Measurements from ENCODE around the gene CALML6.

The CALML6 gene

GRCh38 chr1:1920608-1921458, 5.8 kb downstream of the CALML6 start:
- no peak overlapping the region for H2AFZ ChIP-seq (ENCODE audit: low read length)
- no peaks in the 10 kb centered on the region for H3K9me2 ChIP-seq (ENCODE audit: low read depth, low read length)

GRCh38 chr1:1921459-1921862, 6.4 kb downstream of the CALML6 start:
- no peak overlapping the region for H3K4me2 ChIP-seq (ENCODE audit: low read length)
- H3K79me2 ChIP-seq (ENCODE audit: insufficient read depth, low read length) = no peaks in the 10 kb centered on the region
- no peaks in the 10 kb centered on the region for H3F3A ChIP-seq (ENCODE audit: insufficient read depth, low read length)
- no peaks in the 10 kb centered on the region for H3K36me3 ChIP-seq (ENCODE audit: insufficient read depth, low read length)
- H3K4me1 ChIP-seq (ENCODE audit: insufficient read depth, low read length, severe bottlenecking) = peaks cover 9% of the 10 kb centered on the region
- no peaks in the 10 kb centered on the region for H4K20me1 ChIP-seq (ENCODE audit: insufficient read depth, low read length)
- H3K9me3 ChIP-seq (ENCODE audit: low read length) = no peaks in the 10 kb centered on the region
- no peak overlapping the region for H3K27ac ChIP-seq (ENCODE audit: low read depth, low read length, poor library complexity, severe bottlenecking)
- no peaks in the 10 kb centered on the region for H3K9me2 ChIP-seq (ENCODE audit: low read depth, low read length)
- no peak overlapping the region for H3K9ac ChIP-seq (ENCODE audit: low read length)
- H3K4me3 ChIP-seq (ENCODE audit: low read depth, low read length, poor library complexity, severe bottlenecking) = no peak overlapping the region
- no peak overlapping the region for H2AFZ ChIP-seq (ENCODE audit: low read length)
- H3K27me3 ChIP-seq (ENCODE audit: insufficient read depth, low read length) = 0 out of 2 replicates have a peak, but pooled peaks cover 4% of the 10 kb centered on the region
- TF ChIP-seq CTCF (IDR thresholded peaks at IDR 0.05; ENCODE audit: low read length) (no peak), EZH2 (IDR thresholded peaks at IDR 0.05; ENCODE audit: borderline replicate concordance, low read length) (no peak)

More at GRCh38 chr1:1920608-1921458, 5.8 kb downstream of the CALML6 start:
- no peaks in the 10 kb centered on the region for H3K79me2 ChIP-seq (ENCODE audit: insufficient read depth, low read length)
- no peaks in the 10 kb centered on the region for H3K36me3 ChIP-seq (ENCODE audit: insufficient read depth, low read length)
- no peak overlapping the region for H3K9ac ChIP-seq (ENCODE audit: low read length)
- H3K9me3 ChIP-seq (ENCODE audit: low read length) = no peaks in the 10 kb centered on the region
- H3K4me1 ChIP-seq (ENCODE audit: insufficient read depth, low read length, severe bottlenecking) = peaks cover 9% of the 10 kb centered on the region
- no peak overlapping the region for H3K27ac ChIP-seq (ENCODE audit: low read depth, low read length, poor library complexity, severe bottlenecking)
- TF ChIP-seq CTCF (IDR thresholded peaks at IDR 0.05; ENCODE audit: low read length) = no peak
- no peak for TF ChIP-seq EZH2 (IDR thresholded peaks at IDR 0.05; ENCODE audit: borderline replicate concordance, low read length)
- H4K20me1 ChIP-seq (ENCODE audit: insufficient read depth, low read length) = no peaks in the 10 kb centered on the region
- no peak overlapping the region for H3K4me3 ChIP-seq (ENCODE audit: low read depth, low read length, poor library complexity, severe bottlenecking)
- no peaks in the 10 kb centered on the region for H3F3A ChIP-seq (ENCODE audit: insufficient read depth, low read length)
- H3K4me2 ChIP-seq (ENCODE audit: low read length) = no peak overlapping the region
- peaks cover 4% of the 10 kb centered on the region; the same call in 1 of the 2 replicates for H3K27me3 ChIP-seq (ENCODE audit: insufficient read depth, low read length)

- Histone ChIP-seq H3K4me1 (ENCODE audit: insufficient read depth, low read length, severe bottlenecking) (peaks cover 9% of the 10 kb centered on the region), H3K36me3 (ENCODE audit: insufficient read depth, low read length) (no peaks in the 10 kb centered on the region), H4K20me1 (ENCODE audit: insufficient read depth, low read length) (no peaks in the 10 kb centered on the region), H3K4me2 (ENCODE audit: low read length) (no peak overlapping the region), H3K27me3 (ENCODE audit: insufficient read depth, low read length) (0 out of 2 replicates have a peak, but pooled peaks cover 4% of the 10 kb centered on the region), H3K27ac (ENCODE audit: low read depth, low read length, poor library complexity, severe bottlenecking) (no peak overlapping the region), H3K4me3 (ENCODE audit: low read depth, low read length, poor library complexity, severe bottlenecking) (no peak overlapping the region), H3K9ac (ENCODE audit: low read length) (no peak overlapping the region), H3K9me2 (ENCODE audit: low read depth, low read length) (no peaks in the 10 kb centered on the region), H2AFZ (ENCODE audit: low read length) (no peak overlapping the region), H3F3A (ENCODE audit: insufficient read depth, low read length) (no peaks in the 10 kb centered on the region), H3K79me2 (ENCODE audit: insufficient read depth, low read length) (no peaks in the 10 kb centered on the region), H3K9me3 (ENCODE audit: low read length) (no peaks in the 10 kb centered on the region)
- TF ChIP-seq EZH2 (IDR thresholded peaks at IDR 0.05; ENCODE audit: borderline replicate concordance, low read length) (no peak), CTCF (IDR thresholded peaks at IDR 0.05; ENCODE audit: low read length) (no peak)
Measured at GRCh38 chr1:1921901-1922701, 7.0 kb downstream of the CALML6 start.

Data from OCI-LY1 (cell line).